ENCODE measurements around the gene CACNA2D1.
"Not testable (repeated sequence)": the region's sequence is repeated elsewhere in the genome, so short reads cannot be mapped to it uniquely, and the experiment has no call there.

The CACNA2D1 gene

GRCh38 chr7:82156893-82157292 lies 286.7 kb downstream of the CACNA2D1 start:
- peak; percentile 14 for DNase-seq

- no peak for DNase-seq
Measured at GRCh38 chr7:82156168-82156567, 287.4 kb downstream of the CACNA2D1 start.

- DNase-seq: no peak
Measured at GRCh38 chr7:82154728-82155127, 288.8 kb downstream of the CACNA2D1 start.

GRCh38 chr7:82153776-82154175 lies 289.8 kb downstream of the CACNA2D1 start:
- DNase-seq: no peak

GRCh38 chr7:82152858-82153257 lies 290.7 kb downstream of the CACNA2D1 start:
- DNase-seq: no peak

GRCh38 chr7:82146491-82146890 lies 297.1 kb downstream of the CACNA2D1 start:
- no peak for DNase-seq

GRCh38 chr7:82142263-82142864 lies 301.2 kb downstream of the CACNA2D1 start:
- DNase-seq: no peak

GRCh38 chr7:82141427-82141826 lies 302.1 kb downstream of the CACNA2D1 start:
- peak; percentile 43 for DNase-seq

GRCh38 chr7:82140608-82141007 lies 303.0 kb downstream of the CACNA2D1 start:
- DNase-seq: not testable (repeated sequence)

- no peak for DNase-seq
Measured at GRCh38 chr7:82131215-82131614, 312.4 kb downstream of the CACNA2D1 start.

GRCh38 chr7:82129091-82129490 lies 314.5 kb downstream of the CACNA2D1 start:
- DNase-seq: no peak

- DNase-seq: no peak
Measured at GRCh38 chr7:82128546-82128945, 315.0 kb downstream of the CACNA2D1 start.

- peak; percentile 38 for DNase-seq
Measured at GRCh38 chr7:82126576-82126975, 317.0 kb downstream of the CACNA2D1 start.

GRCh38 chr7:82124445-82124844 lies 319.1 kb downstream of the CACNA2D1 start:
- DNase-seq: no peak

GRCh38 chr7:82122275-82122674 lies 321.3 kb downstream of the CACNA2D1 start:
- no peak for DNase-seq

- DNase-seq: no peak
Measured at GRCh38 chr7:82114237-82114636, 329.3 kb downstream of the CACNA2D1 start.

GRCh38 chr7:82110146-82110840 lies 333.3 kb downstream of the CACNA2D1 start:
- DNase-seq: no peak

GRCh38 chr7:82109288-82109687 lies 334.3 kb downstream of the CACNA2D1 start:
- DNase-seq: peak; percentile 51

- no peak for DNase-seq
Measured at GRCh38 chr7:82106201-82106600, 337.4 kb downstream of the CACNA2D1 start.

GRCh38 chr7:82105463-82105862 lies 338.1 kb downstream of the CACNA2D1 start:
- peak; percentile 85 for DNase-seq

GRCh38 chr7:82098414-82098813 lies 345.2 kb downstream of the CACNA2D1 start:
- DNase-seq: peak; percentile 37

- no peak for DNase-seq
Measured at GRCh38 chr7:82091126-82091684, 352.4 kb downstream of the CACNA2D1 start.

- DNase-seq: no peak
Measured at GRCh38 chr7:82087099-82087498, 356.5 kb downstream of the CACNA2D1 start.

- DNase-seq: no peak
Measured at GRCh38 chr7:82085116-82085515, 358.5 kb downstream of the CACNA2D1 start.
